GM21367 (cell line): ENCODE measurements around the gene CDYL2.
A peak's percentile ranks its signal among the peaks of the same experiment; 100 is the strongest.
"Not testable (repeated sequence)": the region's sequence is repeated elsewhere in the genome, so short reads cannot be mapped to it uniquely, and the experiment has no call there.

Source experiments
- ATAC-seq: cut with Tn5 transposase; IDR thresholded peaks from one replicate; pipeline ENCODE4 v1.9.1; 2021; ENCODE audit not compliant: unreplicated experiment

The CDYL2 gene

GRCh38 chr16:80680046-80680445 is 124.4 kb downstream of the CDYL2 start:
- ATAC-seq, result no peak

GRCh38 chr16:80674884-80675283 is 129.5 kb downstream of the CDYL2 start:
- ATAC-seq, result no peak

GRCh38 chr16:80672379-80672778 is 132.0 kb downstream of the CDYL2 start:
- ATAC-seq, result no peak

GRCh38 chr16:80671281-80671849 is 133.0 kb downstream of the CDYL2 start:
- ATAC-seq, result peak; percentile 57

- ATAC-seq, result no peak
These were observed 134.1 kb downstream of the CDYL2 start for GRCh38 chr16:80670170-80670865.

- no peak for ATAC-seq
These were observed 134.7 kb downstream of the CDYL2 start for GRCh38 chr16:80669673-80670072.

- no peak for ATAC-seq
These were observed 136.5 kb downstream of the CDYL2 start for GRCh38 chr16:80667925-80668324.

GRCh38 chr16:80667251-80667560 is 137.2 kb downstream of the CDYL2 start:
- no peak for ATAC-seq

GRCh38 chr16:80666378-80667250 is 137.8 kb downstream of the CDYL2 start:
- no peak for ATAC-seq

GRCh38 chr16:80665356-80665755 is 139.0 kb downstream of the CDYL2 start:
- ATAC-seq, result no peak

GRCh38 chr16:80664786-80665185 is 139.6 kb downstream of the CDYL2 start:
- ATAC-seq, result no peak

GRCh38 chr16:80664226-80664625 is 140.2 kb downstream of the CDYL2 start:
- no peak for ATAC-seq

GRCh38 chr16:80663078-80663477 is 141.3 kb downstream of the CDYL2 start:
- ATAC-seq, result no peak

- no peak for ATAC-seq
These were observed 144.5 kb downstream of the CDYL2 start for GRCh38 chr16:80659865-80660264.

GRCh38 chr16:80656711-80657150 is 147.7 kb downstream of the CDYL2 start:
- ATAC-seq, result peak; percentile 88

GRCh38 chr16:80656161-80656560 is 148.2 kb downstream of the CDYL2 start:
- no peak for ATAC-seq

- no peak for ATAC-seq
These were observed 148.6 kb downstream of the CDYL2 start for GRCh38 chr16:80655751-80656150.

GRCh38 chr16:80654094-80654862 is 150.1 kb downstream of the CDYL2 start:
- ATAC-seq, result no peak

- ATAC-seq, result no peak
These were observed 152.0 kb downstream of the CDYL2 start for GRCh38 chr16:80652441-80652840.

- ATAC-seq, result not testable (repeated sequence)
These were observed 154.1 kb downstream of the CDYL2 start for GRCh38 chr16:80650281-80650680.

- no peak for ATAC-seq
These were observed 164.1 kb downstream of the CDYL2 start for GRCh38 chr16:80640316-80640715.
